HepG2 (cell line): ENCODE data around the gene PLSCR3. TPM values are rescaled to one million over a fixed set of nuclear protein-coding genes. Genes with fewer than 3 reads are reported as not detected.

ENCODE experiments used
- CBX5 ChIP-seq: sonication (generic); formaldehyde crosslinking; IDR thresholded peaks from 2 replicates; pipeline ENCODE4 v1.4.0; 2020; ENCODE audit warnings: missing genetic modification reagents, borderline replicate concordance
- DMTF1 ChIP-seq: sonication (generic); formaldehyde crosslinking; IDR thresholded peaks from 2 replicates; pipeline ENCODE4 v1.4.0; 2020; ENCODE audit warnings: mild to moderate bottlenecking, missing genetic modification reagents
- MAZ ChIP-seq, 2 experiments: sonication (generic) in 1 of 2; formaldehyde crosslinking in 1 of 2; IDR thresholded peaks; 2 replicates each; pipeline versions ENCODE4 v1.5.0 to v1.6.1; 2012 to 2020; ENCODE audit warnings: low read depth in 2 of 2, mild to moderate bottlenecking in 2 of 2, borderline replicate concordance in 1 of 2, improper control_type of control experiment in 1 of 2, low read length in 1 of 2, missing genetic modification reagents in 1 of 2, moderate library complexity in 1 of 2
- NRL ChIP-seq: sonication (generic); formaldehyde crosslinking; IDR thresholded peaks from 2 replicates; pipeline ENCODE4 v1.5.0; 2020; ENCODE audit warnings: missing genetic modification reagents, mild to moderate bottlenecking, moderate library complexity, borderline replicate concordance
- PHF20 ChIP-seq: sonication (generic); formaldehyde crosslinking; IDR thresholded peaks from 2 replicates; pipeline ENCODE4 v1.5.0; 2020; ENCODE audit warnings: mild to moderate bottlenecking, missing genetic modification reagents
- SAP130 ChIP-seq: IDR thresholded peaks from 2 replicates; pipeline ENCODE4 v1.6.1; 2016; ENCODE audit warnings: low read depth
- SP4 ChIP-seq: sonication (generic); formaldehyde crosslinking; IDR thresholded peaks from 2 replicates; pipeline ENCODE4 v1.8.1; 2023; ENCODE audit warnings: mild to moderate bottlenecking, missing genetic modification reagents
- SRSF4 ChIP-seq: fragments of 200-400 bp; formaldehyde crosslinking; IDR thresholded peaks from one replicate; pipeline ENCODE4 v1.6.1; 2018; ENCODE audit warnings: mild to moderate bottlenecking, low read depth, low read length, moderate library complexity; ENCODE audit not compliant: poor library complexity, severe bottlenecking
- SRY ChIP-seq: sonication (generic); formaldehyde crosslinking; IDR thresholded peaks from 2 replicates; pipeline ENCODE4 v1.8.0; 2022; ENCODE audit warnings: mild to moderate bottlenecking, missing genetic modification reagents
- ZNF143 ChIP-seq: sonication (generic); formaldehyde crosslinking; IDR thresholded peaks from 2 replicates; pipeline ENCODE4 v1.4.0; 2020; ENCODE audit warnings: missing genetic modification reagents
- ZNF205 ChIP-seq: IDR thresholded peaks from 2 replicates; pipeline ENCODE4 v1.6.1; 2018; ENCODE audit warnings: missing biosample characterization, missing genetic modification reagents
- ZNF614 ChIP-seq: IDR thresholded peaks from 2 replicates; pipeline ENCODE4 v1.6.1; 2018; ENCODE audit warnings: missing biosample characterization, missing genetic modification reagents, inconsistent platforms, borderline replicate concordance
- polyA plus RNA-seq, 8 experiments: library from polyadenylated mRNA; depleted of rRNA in 3 of 8; stranded (reverse) in 7 of 8; unstranded in 1 of 8; fragments of >200 nt; fragmentation: Illumina TruSeq in 4 of 8; extraction: Trizol in 4 of 8; gene quantifications; 2 replicates each; pipeline versions ENCODE4 v1.2.1 to v1.2.3, GENCODE V29; 2011 to 2016; ENCODE audit warnings: low read depth in 4 of 8, missing spikeins in 1 of 8, mixed read lengths in 1 of 8; ENCODE audit not compliant: insufficient read depth in 1 of 8
- total RNA-seq, 5 experiments: library from RNA; depleted of rRNA; stranded (reverse); fragments of >200 nt; fragmentation: Illumina TruSeq; extraction: Trizol; gene quantifications; 2 replicates each; pipeline ENCODE4 v1.2.3, GENCODE V29; 2016; ENCODE audit warnings: low read depth in 1 of 5
- TF ChIP-seq, protein P1 (sequence below): IDR thresholded peaks from 2 replicates; pipeline ENCODE4 v1.6.1; 2016; ENCODE audit warnings: missing compliant biosample characterization, missing genetic modification reagents, borderline replicate concordance
- TF ChIP-seq, protein P2 (sequence below): sonication (generic); formaldehyde crosslinking; IDR thresholded peaks from 2 replicates; pipeline ENCODE4 v1.5.1; 2020; ENCODE audit warnings: mild to moderate bottlenecking, missing genetic modification reagents, moderate library complexity
- TF ChIP-seq, protein P3 (sequence below), 2 experiments: sonication (generic) in 1 of 2; formaldehyde crosslinking in 1 of 2; IDR thresholded peaks; 2 replicates each; pipeline versions ENCODE4 v1.5.1 to v1.6.1; 2011 to 2020; ENCODE audit warnings: borderline replicate concordance in 1 of 2, low read depth in 1 of 2, low read length in 1 of 2, mild to moderate bottlenecking in 1 of 2, missing genetic modification reagents in 1 of 2, moderate library complexity in 1 of 2
- TF ChIP-seq, protein P4 (sequence below): sonication (generic); formaldehyde crosslinking; IDR thresholded peaks from 2 replicates; pipeline ENCODE4 v1.5.0; 2020; ENCODE audit warnings: missing genetic modification reagents, mild to moderate bottlenecking, borderline replicate concordance

The PLSCR3 gene
- total and polyA plus RNA-seq, 2 of the 13 experiments (the other 11 are each of a cell fraction or from before 2014, with no cell fraction given) = 5.6 to 6.2 TPM

DNA sequence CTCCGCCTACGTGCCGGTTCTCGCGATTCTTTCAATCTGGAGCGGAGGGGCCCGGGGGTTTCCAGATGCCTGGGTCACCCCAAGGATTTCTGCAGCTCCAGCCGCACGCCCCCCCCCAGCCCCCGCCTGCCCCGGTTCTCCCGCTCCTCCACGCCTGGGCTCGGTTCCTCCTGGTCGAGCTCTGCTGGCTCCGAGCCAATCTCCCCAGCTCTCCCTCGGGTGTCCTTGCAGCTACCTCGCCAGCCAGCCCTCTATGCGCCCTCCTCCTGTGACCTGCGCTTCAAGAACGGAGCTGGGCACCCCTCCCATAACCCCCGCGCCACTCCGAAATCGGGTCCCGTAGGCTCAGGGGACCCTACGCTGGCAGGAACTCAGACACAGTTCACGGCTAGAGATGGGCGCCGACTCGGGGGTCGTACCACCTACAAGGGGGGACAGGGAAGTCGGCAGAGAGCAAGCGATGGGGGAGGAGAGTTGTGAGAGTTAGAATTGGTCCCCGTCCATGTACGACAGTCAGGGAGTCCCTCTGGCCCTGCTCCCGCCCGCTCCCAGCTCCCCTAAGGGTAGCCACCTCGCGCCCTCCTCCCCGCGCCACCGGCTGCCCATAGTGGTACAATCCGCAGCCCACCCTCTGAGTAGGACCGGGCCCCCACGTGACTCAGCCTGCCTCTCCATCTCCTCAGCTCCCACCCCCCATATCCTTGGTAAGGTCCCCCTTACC, 45.9 kb upstream of the PLSCR3 start (continued):
- TF ChIP-seq DMTF1 (CRISPR knock-in tag) (no peak), NRL (CRISPR knock-in tag) (peak; percentile 79; the same call in 1 of the 2 replicates), CBX5 (0 out of 2 replicates have a peak, but pooled peaks have one; percentile 22), SRY (CRISPR knock-in tag) (0 out of 2 replicates have a peak, but pooled peaks have one; percentile 57), ZNF614 (CRISPR knock-in tag) (no peak), SP4 (CRISPR knock-in tag) (0 out of 2 replicates have a peak, but pooled peaks have one; percentile 40), ZNF143 (peak; percentile 32; the same call in 1 of the 2 replicates), PHF20 (CRISPR knock-in tag) (0 out of 2 replicates have a peak, but pooled peaks have one; percentile 1), MAZ (IDR thresholded peaks at IDR 0.05; ENCODE audit: borderline replicate concordance, low read depth, low read length) (no peak), MAZ (CRISPR knock-in tag; IDR thresholded peaks at IDR 0.05; ENCODE audit: low read depth) (peak; percentile 42; the same call in 1 of the 2 replicates), SRSF4 (no peak), ZNF205 (CRISPR knock-in tag) (0 out of 2 replicates have a peak, but pooled peaks have one; percentile 13), SAP130 (peak; percentile 34)
- TF ChIP-seq, protein P1, sequence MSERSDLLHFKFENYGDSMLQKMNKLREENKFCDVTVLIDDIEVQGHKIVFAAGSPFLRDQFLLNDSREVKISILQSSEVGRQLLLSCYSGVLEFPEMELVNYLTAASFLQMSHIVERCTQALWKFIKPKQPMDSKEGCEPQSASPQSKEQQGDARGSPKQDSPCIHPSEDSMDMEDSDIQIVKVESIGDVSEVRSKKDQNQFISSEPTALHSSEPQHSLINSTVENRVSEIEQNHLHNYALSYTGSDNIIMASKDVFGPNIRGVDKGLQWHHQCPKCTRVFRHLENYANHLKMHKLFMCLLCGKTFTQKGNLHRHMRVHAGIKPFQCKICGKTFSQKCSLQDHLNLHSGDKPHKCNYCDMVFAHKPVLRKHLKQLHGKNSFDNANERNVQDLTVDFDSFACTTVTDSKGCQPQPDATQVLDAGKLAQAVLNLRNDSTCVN (CRISPR knock-in tag) = 0 out of 2 replicates have a peak, but pooled peaks have one; percentile 19
- TF ChIP-seq, protein P2, sequence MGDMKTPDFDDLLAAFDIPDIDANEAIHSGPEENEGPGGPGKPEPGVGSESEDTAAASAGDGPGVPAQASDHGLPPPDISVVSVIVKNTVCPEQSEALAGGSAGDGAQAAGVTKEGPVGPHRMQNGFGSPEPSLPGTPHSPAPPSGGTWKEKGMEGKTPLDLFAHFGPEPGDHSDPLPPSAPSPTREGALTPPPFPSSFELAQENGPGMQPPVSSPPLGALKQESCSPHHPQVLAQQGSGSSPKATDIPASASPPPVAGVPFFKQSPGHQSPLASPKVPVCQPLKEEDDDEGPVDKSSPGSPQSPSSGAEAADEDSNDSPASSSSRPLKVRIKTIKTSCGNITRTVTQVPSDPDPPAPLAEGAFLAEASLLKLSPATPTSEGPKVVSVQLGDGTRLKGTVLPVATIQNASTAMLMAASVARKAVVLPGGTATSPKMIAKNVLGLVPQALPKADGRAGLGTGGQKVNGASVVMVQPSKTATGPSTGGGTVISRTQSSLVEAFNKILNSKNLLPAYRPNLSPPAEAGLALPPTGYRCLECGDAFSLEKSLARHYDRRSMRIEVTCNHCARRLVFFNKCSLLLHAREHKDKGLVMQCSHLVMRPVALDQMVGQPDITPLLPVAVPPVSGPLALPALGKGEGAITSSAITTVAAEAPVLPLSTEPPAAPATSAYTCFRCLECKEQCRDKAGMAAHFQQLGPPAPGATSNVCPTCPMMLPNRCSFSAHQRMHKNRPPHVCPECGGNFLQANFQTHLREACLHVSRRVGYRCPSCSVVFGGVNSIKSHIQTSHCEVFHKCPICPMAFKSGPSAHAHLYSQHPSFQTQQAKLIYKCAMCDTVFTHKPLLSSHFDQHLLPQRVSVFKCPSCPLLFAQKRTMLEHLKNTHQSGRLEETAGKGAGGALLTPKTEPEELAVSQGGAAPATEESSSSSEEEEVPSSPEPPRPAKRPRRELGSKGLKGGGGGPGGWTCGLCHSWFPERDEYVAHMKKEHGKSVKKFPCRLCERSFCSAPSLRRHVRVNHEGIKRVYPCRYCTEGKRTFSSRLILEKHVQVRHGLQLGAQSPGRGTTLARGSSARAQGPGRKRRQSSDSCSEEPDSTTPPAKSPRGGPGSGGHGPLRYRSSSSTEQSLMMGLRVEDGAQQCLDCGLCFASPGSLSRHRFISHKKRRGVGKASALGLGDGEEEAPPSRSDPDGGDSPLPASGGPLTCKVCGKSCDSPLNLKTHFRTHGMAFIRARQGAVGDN (CRISPR knock-in tag) = peak; percentile 60
- TF ChIP-seq, protein P3, sequence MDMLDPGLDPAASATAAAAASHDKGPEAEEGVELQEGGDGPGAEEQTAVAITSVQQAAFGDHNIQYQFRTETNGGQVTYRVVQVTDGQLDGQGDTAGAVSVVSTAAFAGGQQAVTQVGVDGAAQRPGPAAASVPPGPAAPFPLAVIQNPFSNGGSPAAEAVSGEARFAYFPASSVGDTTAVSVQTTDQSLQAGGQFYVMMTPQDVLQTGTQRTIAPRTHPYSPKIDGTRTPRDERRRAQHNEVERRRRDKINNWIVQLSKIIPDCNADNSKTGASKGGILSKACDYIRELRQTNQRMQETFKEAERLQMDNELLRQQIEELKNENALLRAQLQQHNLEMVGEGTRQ (IDR thresholded peaks at IDR 0.05; ENCODE audit: low read depth, low read length) = no peak
- TF ChIP-seq, protein P3 (CRISPR knock-in tag; IDR thresholded peaks at IDR 0.05; ENCODE audit: borderline replicate concordance) = peak; percentile 72; the same call in 1 of the 2 replicates
- TF ChIP-seq, protein P4, sequence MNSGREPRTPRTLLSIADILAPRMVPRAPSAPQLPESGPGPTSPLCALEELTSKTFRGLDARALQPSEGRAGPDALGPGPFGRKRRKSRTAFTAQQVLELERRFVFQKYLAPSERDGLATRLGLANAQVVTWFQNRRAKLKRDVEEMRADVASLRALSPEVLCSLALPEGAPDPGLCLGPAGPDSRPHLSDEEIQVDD (CRISPR knock-in tag) = peak; percentile 25; the same call in 1 of the 2 replicates
